HEK293T (cell line): ENCODE results near the gene OR10AD1.

Experiments
- ARNT ChIP-seq: fragments of 450-650 bp; IDR thresholded peaks from 2 replicates; pipeline ENCODE4 v1.6.1; 2017; ENCODE audit warnings: mild to moderate bottlenecking
- BHLHE40 ChIP-seq: fragments of 450-650 bp; IDR thresholded peaks from 2 replicates; pipeline ENCODE4 v1.6.1; 2016; ENCODE audit warnings: mild to moderate bottlenecking, moderate library complexity, borderline replicate concordance
- FOXA1 ChIP-seq: fragments of 450-650 bp; IDR thresholded peaks from 2 replicates; pipeline ENCODE4 v1.6.1; 2016; ENCODE audit warnings: mild to moderate bottlenecking
- FOXK2 ChIP-seq: fragments of 450-650 bp; IDR thresholded peaks from 2 replicates; pipeline ENCODE4 v1.6.1; 2016; ENCODE audit warnings: mild to moderate bottlenecking
- FOXM1 ChIP-seq: fragments of 450-650 bp; IDR thresholded peaks from 2 replicates; pipeline ENCODE4 v1.6.1; 2017; ENCODE audit warnings: mild to moderate bottlenecking, borderline replicate concordance
- HDGF ChIP-seq: fragments of 450-650 bp; IDR thresholded peaks from 2 replicates; pipeline ENCODE4 v1.6.1; 2017; ENCODE audit warnings: antibody characterized with exemption, borderline replicate concordance
- L3MBTL2 ChIP-seq: fragments of 450-650 bp; conservative IDR thresholded peaks from 2 replicates; pipeline ENCODE4 v1.6.1; 2016; ENCODE audit warnings: mild to moderate bottlenecking
- LEF1 ChIP-seq: fragments of 450-650 bp; IDR thresholded peaks from 2 replicates; pipeline ENCODE4 v1.6.1; 2017; ENCODE audit warnings: mild to moderate bottlenecking, borderline replicate concordance
- NFRKB ChIP-seq: fragments of 450-650 bp; IDR thresholded peaks from 2 replicates; pipeline ENCODE4 v1.6.1; 2016; ENCODE audit warnings: mild to moderate bottlenecking, moderate library complexity
- PKNOX1 ChIP-seq: fragments of 450-650 bp; IDR thresholded peaks from 2 replicates; pipeline ENCODE4 v1.6.1; 2016
- SP1 ChIP-seq: fragments of 450-650 bp; IDR thresholded peaks from 2 replicates; pipeline ENCODE4 v1.6.1; 2017
- SUZ12 ChIP-seq: fragments of 450-650 bp; IDR thresholded peaks from 2 replicates; pipeline ENCODE4 v1.6.1; 2016; ENCODE audit warnings: mild to moderate bottlenecking
- TARDBP ChIP-seq: fragments of 450-650 bp; IDR thresholded peaks from 2 replicates; pipeline ENCODE4 v1.6.1; 2016
- ZNF384 ChIP-seq: fragments of 450-650 bp; IDR thresholded peaks from 2 replicates; pipeline ENCODE4 v1.6.1; 2016

GRCh38 chr12:48175613-48176416 is 27.3 kb downstream of the OR10AD1 start:
- TF ChIP-seq BHLHE40 (no peak), HDGF (no peak), SP1 (no peak), FOXM1 (no peak), SUZ12 (no peak), TARDBP (no peak), L3MBTL2 (no peak), FOXK2 (no peak), LEF1 (no peak), NFRKB (no peak), ARNT (no peak), FOXA1 (no peak), PKNOX1 (no peak), ZNF384 (no peak)
